Bronchial epithelial cell (primary cell): Measurements from ENCODE around the gene SCP2. TPM values are rescaled to one million over a fixed set of nuclear protein-coding genes. Genes with fewer than 3 reads are reported as not detected.

Experiments
- DNase-seq: peaks from one replicate; pipeline ENCODE4 v3.0.0-alpha.2; 2010; ENCODE audit warnings: low read depth
- FAIRE-seq: peaks from 2 replicates; lab custom pipeline; 2011; peaks lifted over from hg19 to GRCh38; lab: Jason Lieb, UNC
- H3K27me3 ChIP-seq: 2 replicates; pipeline ENCODE4 v1.5.1; 2011; ENCODE audit warnings: low read length; ENCODE audit not compliant: control insufficient read depth, insufficient read depth
- H3K36me3 ChIP-seq: 2 replicates; pipeline ENCODE4 v1.5.1; 2011; ENCODE audit warnings: low read length; ENCODE audit not compliant: control insufficient read depth, insufficient read depth
- H3K4me3 ChIP-seq: 2 replicates; pipeline ENCODE4 v1.5.1; 2011; ENCODE audit warnings: mild to moderate bottlenecking, low read depth, low read length, control low read depth
- total RNA-seq: library from RNA; depleted of rRNA; stranded (reverse); fragments of >200 nt; gene quantifications from 2 replicates; pipeline ENCODE4 v1.2.1, GENCODE V29; 2014
- TF ChIP-seq, protein P1 (sequence below): IDR thresholded peaks from 2 replicates; pipeline ENCODE4 v1.5.1; 2011; ENCODE audit warnings: mild to moderate bottlenecking, moderate library complexity, low read length, control low read depth, inconsistent platforms; ENCODE audit not compliant: insufficient read depth, severe bottlenecking

Gene SCP2
- total RNA-seq, 1 donor from 2014 or later = 65.8 TPM

GRCh38 chr1:53090227-53091147, 163.4 kb downstream of the SCP2 start:
- Histone ChIP-seq H3K27me3 (no peaks in the 10 kb centered on the region), H3K4me3 (no peak overlapping the region), H3K36me3 (no peaks in the 10 kb centered on the region)
- TF ChIP-seq, protein P1, sequence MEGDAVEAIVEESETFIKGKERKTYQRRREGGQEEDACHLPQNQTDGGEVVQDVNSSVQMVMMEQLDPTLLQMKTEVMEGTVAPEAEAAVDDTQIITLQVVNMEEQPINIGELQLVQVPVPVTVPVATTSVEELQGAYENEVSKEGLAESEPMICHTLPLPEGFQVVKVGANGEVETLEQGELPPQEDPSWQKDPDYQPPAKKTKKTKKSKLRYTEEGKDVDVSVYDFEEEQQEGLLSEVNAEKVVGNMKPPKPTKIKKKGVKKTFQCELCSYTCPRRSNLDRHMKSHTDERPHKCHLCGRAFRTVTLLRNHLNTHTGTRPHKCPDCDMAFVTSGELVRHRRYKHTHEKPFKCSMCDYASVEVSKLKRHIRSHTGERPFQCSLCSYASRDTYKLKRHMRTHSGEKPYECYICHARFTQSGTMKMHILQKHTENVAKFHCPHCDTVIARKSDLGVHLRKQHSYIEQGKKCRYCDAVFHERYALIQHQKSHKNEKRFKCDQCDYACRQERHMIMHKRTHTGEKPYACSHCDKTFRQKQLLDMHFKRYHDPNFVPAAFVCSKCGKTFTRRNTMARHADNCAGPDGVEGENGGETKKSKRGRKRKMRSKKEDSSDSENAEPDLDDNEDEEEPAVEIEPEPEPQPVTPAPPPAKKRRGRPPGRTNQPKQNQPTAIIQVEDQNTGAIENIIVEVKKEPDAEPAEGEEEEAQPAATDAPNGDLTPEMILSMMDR = no peak
- FAIRE-seq (no peak), DNase-seq (no peak)

GRCh38 chr1:53091841-53092645, 165.0 kb downstream of the SCP2 start:
- FAIRE-seq = no peak
- Histone ChIP-seq H3K36me3 (no peaks in the 10 kb centered on the region), H3K27me3 (no peaks in the 10 kb centered on the region), H3K4me3 (no peak overlapping the region)
- TF ChIP-seq, protein P1 = no peak
- DNase-seq = no peak

DNA sequence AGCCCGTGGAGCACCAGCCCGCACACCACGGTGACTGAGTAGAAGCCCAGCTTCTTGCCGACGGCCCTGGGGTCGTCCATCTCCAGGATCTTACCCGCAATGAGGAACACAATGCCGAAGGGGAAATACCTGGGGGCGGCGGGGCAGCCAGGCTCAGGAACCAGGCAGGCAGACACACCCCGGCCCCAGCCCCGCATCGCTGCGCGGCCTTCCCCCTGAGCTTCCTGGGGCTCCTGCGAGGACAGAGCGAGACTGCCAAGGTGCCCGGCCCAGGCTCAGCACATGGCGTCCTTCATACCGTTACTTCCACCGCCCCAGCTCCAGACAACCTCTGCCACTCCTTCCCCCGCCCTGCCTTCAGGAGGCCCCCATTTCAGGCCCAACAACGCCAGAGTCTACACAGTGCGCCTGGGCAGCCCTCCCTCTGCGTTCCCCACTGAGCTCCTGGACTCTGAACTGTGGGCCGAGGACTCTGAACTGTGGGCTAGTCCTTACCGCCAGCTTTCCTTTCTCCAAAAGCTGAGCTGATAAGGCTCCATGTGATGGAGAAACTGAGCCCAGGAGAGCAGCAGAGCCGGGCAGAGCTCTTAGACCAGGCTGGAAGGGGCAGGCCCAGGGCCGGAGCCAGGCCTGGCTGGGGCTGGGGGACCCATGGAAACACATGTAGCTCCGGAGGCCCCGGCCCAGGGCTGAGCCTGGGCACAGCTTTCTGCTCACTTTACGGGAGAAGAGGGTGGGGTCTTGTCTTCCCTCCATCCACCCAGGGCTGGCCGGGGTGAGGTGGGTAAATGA, 165.8 kb downstream of the SCP2 start:
- FAIRE-seq = no peak
- DNase-seq = no peak
- TF ChIP-seq, protein P1 = no peak
- H3K36me3 ChIP-seq = no peaks in the 10 kb centered on the region
- H3K27me3 ChIP-seq = no peaks in the 10 kb centered on the region
- H3K4me3 ChIP-seq = no peak overlapping the region

DNA sequence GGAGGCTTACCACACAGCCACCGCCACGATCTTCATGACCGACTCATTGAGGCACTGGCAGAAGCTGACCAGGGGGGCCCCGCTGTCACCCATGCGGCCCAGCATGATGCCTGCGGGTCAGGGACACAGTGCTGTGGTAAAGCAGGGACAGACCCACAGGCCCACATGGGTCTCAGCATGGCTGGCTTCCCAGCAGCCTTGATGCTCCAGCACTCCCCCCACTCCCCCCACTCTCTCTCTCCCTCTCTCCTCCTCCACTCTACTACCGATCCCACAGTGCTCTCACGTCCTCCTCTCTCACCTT, 166.3 kb downstream of the SCP2 start:
- no peak for DNase-seq
- TF ChIP-seq, protein P1 = no peak
- FAIRE-seq = no peak
- Histone ChIP-seq H3K36me3 (no peaks in the 10 kb centered on the region), H3K27me3 (no peaks in the 10 kb centered on the region), H3K4me3 (no peak overlapping the region)

DNA sequence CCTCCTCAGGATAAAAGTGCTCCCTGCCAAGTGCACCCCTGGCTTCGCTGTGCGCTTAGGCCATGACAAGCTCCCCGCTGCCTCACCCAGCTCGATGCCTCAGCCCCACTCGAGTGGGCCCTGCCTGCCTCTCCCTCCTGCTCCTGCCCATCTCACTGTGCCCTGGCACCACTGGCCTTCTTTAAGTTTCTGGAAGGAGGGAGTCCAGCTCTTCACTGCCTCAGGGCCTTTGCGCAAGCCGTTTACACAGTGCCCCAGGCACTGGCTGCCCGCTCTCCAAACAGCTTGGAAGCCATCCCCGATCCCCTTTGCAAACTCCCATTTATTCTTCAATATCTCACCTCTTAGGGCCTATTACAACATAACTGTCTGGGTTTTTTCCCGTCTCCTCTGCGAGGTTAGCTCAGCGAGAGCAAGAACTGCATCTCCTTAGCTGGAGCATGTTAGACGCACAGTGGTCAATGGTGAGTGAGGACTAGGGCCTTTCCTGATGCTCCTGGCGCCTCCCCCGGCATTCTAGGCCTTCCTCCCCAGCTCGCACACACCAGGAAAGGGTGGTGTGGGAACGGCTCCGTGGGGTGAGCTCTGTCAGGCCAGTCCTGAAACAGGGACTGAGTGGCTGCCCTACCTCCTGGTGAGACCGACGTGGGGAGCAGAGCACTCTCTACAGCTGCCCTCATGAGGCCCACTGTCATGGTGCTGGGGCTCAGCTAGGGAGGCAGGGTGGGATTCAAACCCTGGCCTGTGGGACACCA, 166.9 kb downstream of the SCP2 start:
- H3K27me3 ChIP-seq = no peaks in the 10 kb centered on the region
- no peak overlapping the region for H3K4me3 ChIP-seq
- TF ChIP-seq, protein P1 = no peak
- H3K36me3 ChIP-seq = no peaks in the 10 kb centered on the region
- no peak for FAIRE-seq
- no peak for DNase-seq
